H9 (cell line): Measurements from ENCODE around the gene XIRP1. TPM values are rescaled to one million over a fixed set of nuclear protein-coding genes. Genes with fewer than 3 reads are reported as not detected.

ENCODE experiments used
- DNase-seq: peaks from one replicate; pipeline ENCODE4 v3.0.0-alpha.2; 2017
- H2AFZ ChIP-seq: one replicate; pipeline ENCODE4 v1.6.1; 2013; ENCODE audit warnings: mild to moderate bottlenecking, low read length, control low read depth, moderate library complexity
- H2AK5ac ChIP-seq: 2 replicates; pipeline ENCODE4 v1.6.1; 2013; ENCODE audit warnings: low read length, control low read depth, mixed read lengths; ENCODE audit not compliant: insufficient read length
- H2BK120ac ChIP-seq: one replicate; pipeline ENCODE4 v1.6.1; 2013; ENCODE audit warnings: low read depth, mild to moderate bottlenecking, low read length, control low read depth, inconsistent platforms; ENCODE audit not compliant: poor library complexity, severe bottlenecking
- H2BK12ac ChIP-seq: 2 replicates; pipeline ENCODE4 v1.6.1; 2013; ENCODE audit warnings: low read length, control low read depth, mixed read lengths, low read depth; ENCODE audit not compliant: insufficient read length
- H2BK15ac ChIP-seq: 2 replicates; pipeline ENCODE4 v1.6.1; 2013; ENCODE audit warnings: low read depth, low read length, control low read depth
- H2BK20ac ChIP-seq: one replicate; pipeline ENCODE4 v1.6.1; 2013; ENCODE audit warnings: low read depth, mild to moderate bottlenecking, low read length, control low read depth, inconsistent platforms; ENCODE audit not compliant: poor library complexity, severe bottlenecking
- H2BK5ac ChIP-seq: 2 replicates; pipeline ENCODE4 v1.6.1; 2013; ENCODE audit warnings: low read length, control low read depth, mixed read lengths; ENCODE audit not compliant: insufficient read length
- H3K14ac ChIP-seq: 2 replicates; pipeline ENCODE4 v1.6.1; 2013; ENCODE audit warnings: low read length, control low read depth; ENCODE audit not compliant: insufficient read depth
- H3K18ac ChIP-seq: 2 replicates; pipeline ENCODE4 v1.6.1; 2013; ENCODE audit warnings: low read depth, mild to moderate bottlenecking, mixed read lengths, low read length, control low read depth; ENCODE audit not compliant: insufficient read length
- H3K23ac ChIP-seq: 2 replicates; pipeline ENCODE4 v1.6.1; 2013; ENCODE audit warnings: low read length, control low read depth, mixed read lengths, low read depth; ENCODE audit not compliant: insufficient read length
- H3K23me2 ChIP-seq: 2 replicates; pipeline ENCODE4 v1.6.1; 2013; ENCODE audit warnings: low read depth, mild to moderate bottlenecking, mixed read lengths, low read length, control low read depth; ENCODE audit not compliant: insufficient read length, poor library complexity, severe bottlenecking
- H3K27ac ChIP-seq: 2 replicates; pipeline ENCODE4 v1.5.1; 2013; ENCODE audit warnings: low read length, control low read depth, mixed read lengths, low read depth; ENCODE audit not compliant: insufficient read length
- H3K27me3 ChIP-seq: 2 replicates; pipeline ENCODE4 v1.6.1; 2013; ENCODE audit warnings: low read length, control low read depth, inconsistent platforms; ENCODE audit not compliant: insufficient read depth
- H3K4ac ChIP-seq: 2 replicates; pipeline ENCODE4 v1.6.1; 2013; ENCODE audit warnings: low read depth, mild to moderate bottlenecking, control low read depth, inconsistent platforms, low read length, moderate library complexity
- H3K4me1 ChIP-seq: 2 replicates; pipeline ENCODE4 v1.6.1; 2013; ENCODE audit warnings: low read length, control low read depth, inconsistent platforms; ENCODE audit not compliant: insufficient read depth
- H3K4me2 ChIP-seq: 2 replicates; pipeline ENCODE4 v1.6.1; 2013; ENCODE audit warnings: low read length, control low read depth, mixed read lengths; ENCODE audit not compliant: insufficient read length, insufficient read depth
- H3K56ac ChIP-seq: 2 replicates; pipeline ENCODE4 v1.6.1; 2013; ENCODE audit warnings: low read depth, mild to moderate bottlenecking, mixed read lengths, low read length, control low read depth; ENCODE audit not compliant: insufficient read length
- H3K79me1 ChIP-seq: 2 replicates; pipeline ENCODE4 v1.6.1; 2013; ENCODE audit warnings: low read depth, mild to moderate bottlenecking, moderate library complexity, low read length, control low read depth, inconsistent platforms; ENCODE audit not compliant: insufficient read depth, poor library complexity, severe bottlenecking
- H3K79me2 ChIP-seq: 2 replicates; pipeline ENCODE4 v1.6.1; 2013; ENCODE audit warnings: low read length, control low read depth, inconsistent platforms; ENCODE audit not compliant: insufficient read depth
- H3K9ac ChIP-seq: 2 replicates; pipeline ENCODE4 v1.6.1; 2013; ENCODE audit warnings: low read length, control low read depth, mixed read lengths; ENCODE audit not compliant: insufficient read length; ENCODE audit errors: extremely low read depth
- H3K9me3 ChIP-seq: one replicate; pipeline ENCODE4 v1.6.1; 2013; ENCODE audit warnings: low read depth, low read length, inconsistent platforms; ENCODE audit not compliant: control insufficient read depth
- H3T11ph ChIP-seq: one replicate; pipeline ENCODE4 v1.6.1; 2013; ENCODE audit warnings: mild to moderate bottlenecking, low read length, control low read depth, inconsistent platforms
- H4K20me1 ChIP-seq: one replicate; pipeline ENCODE4 v1.6.1; 2013; ENCODE audit not compliant: control insufficient read depth, insufficient read length, insufficient read depth
- H4K5ac ChIP-seq: 2 replicates; pipeline ENCODE4 v1.6.1; 2013; ENCODE audit warnings: low read depth, mild to moderate bottlenecking, mixed read lengths, low read length, control low read depth; ENCODE audit not compliant: insufficient read length
- H4K8ac ChIP-seq: replicated peaks from 2 replicates; pipeline ENCODE4 v1.6.1; 2013; ENCODE audit warnings: low read length, control low read depth, mixed read lengths, low read depth; ENCODE audit not compliant: insufficient read length
- H4K91ac ChIP-seq: 2 replicates; pipeline ENCODE4 v1.6.1; 2013; ENCODE audit warnings: low read depth, mild to moderate bottlenecking, moderate library complexity, mixed read lengths, low read length, control low read depth; ENCODE audit not compliant: insufficient read length
- H3K27ac Mint-ChIP-seq, 3 experiments: 2 replicates in 2 of 3; 3 replicates in 1 of 3; pipeline ENCODE4 v1.8.0; 2020 to 2021; ENCODE audit warnings: mixed read lengths in 3 of 3, mild to moderate bottlenecking in 1 of 3, moderate library complexity in 1 of 3
- H3K27me3 Mint-ChIP-seq: 2 replicates; pipeline ENCODE4 v1.8.0; 2021; ENCODE audit warnings: low read depth, mild to moderate bottlenecking, moderate library complexity, mixed read lengths
- H3K36me3 Mint-ChIP-seq, 3 experiments: 2 replicates in 2 of 3; 3 replicates in 1 of 3; pipeline ENCODE4 v1.8.0; 2020 to 2021; ENCODE audit warnings: low read depth in 3 of 3, mixed read lengths in 3 of 3; ENCODE audit not compliant: insufficient read depth in 1 of 3
- H3K4me1 Mint-ChIP-seq, 2 experiments: 2 replicates each; pipeline ENCODE4 v1.8.0; 2020; ENCODE audit warnings: mixed read lengths in 2 of 2
- H3K4me3 Mint-ChIP-seq, 2 experiments: 2 replicates in 1 of 2; 3 replicates in 1 of 2; pipeline ENCODE4 v1.8.0; 2020 to 2021; ENCODE audit warnings: mild to moderate bottlenecking in 2 of 2, mixed read lengths in 2 of 2, moderate library complexity in 1 of 2
- H3K9me3 Mint-ChIP-seq, 2 experiments: 2 replicates in 1 of 2; 3 replicates in 1 of 2; pipeline ENCODE4 v1.8.0; 2020; ENCODE audit warnings: mild to moderate bottlenecking in 2 of 2, mixed read lengths in 2 of 2, moderate library complexity in 1 of 2
- WGBS: extraction: QIAGEN DNeasy Blood & Tissue Kit; methylation state at CpG from one replicate; pipeline ENCODE4 v1.1.7; 2013; ENCODE audit warnings: missing lambda C conversion rate, low lambda C conversion rate, mixed read lengths; ENCODE audit not compliant: insufficient read length; ENCODE audit errors: extremely low coverage; 5-methylcytosine and 5-hydroxymethylcytosine counted together
- total RNA-seq: library from RNA; stranded (reverse); gene quantifications from 2 replicates; pipeline ENCODE4 v1.2.1, GENCODE V29; 2021
- TF ChIP-seq, protein P1 (sequence below): fragments of 200-600 bp; sonication (generic); conservative IDR thresholded peaks from 3 replicates; pipeline ENCODE4 v1.8.0; 2021; ENCODE audit warnings: antibody characterized with exemption, mild to moderate bottlenecking

Gene XIRP1
- total RNA-seq, 1 experiment from 2014 or later: not detected

DNA sequence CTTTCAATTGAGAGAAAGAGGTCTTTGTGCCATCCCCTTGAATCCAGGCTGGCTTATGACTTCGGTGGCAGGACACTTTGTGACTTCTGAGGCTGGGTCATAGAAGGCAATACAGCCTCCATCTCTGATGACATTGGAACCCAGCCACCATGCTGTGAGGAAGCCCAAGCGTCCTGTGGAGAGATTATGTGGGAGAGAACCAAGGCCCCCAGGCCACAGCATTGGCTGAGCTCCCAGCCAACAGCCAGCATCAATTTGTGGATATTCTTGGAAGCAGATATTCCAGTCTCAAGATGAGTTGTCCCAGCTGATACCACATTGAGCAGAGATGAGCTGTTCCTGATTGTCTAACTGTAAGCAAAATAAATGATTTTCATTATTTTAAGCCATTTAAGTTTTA, 12.7 kb upstream of the XIRP1 start:
- Histone ChIP-seq H2BK12ac (no peak overlapping the region), H3K27ac (no peak overlapping the region), H3K27me3 (no peaks in the 10 kb centered on the region), H3K79me2 (no peaks in the 10 kb centered on the region), H2AK5ac (no peak overlapping the region), H3K23ac (no peak overlapping the region), H3K14ac (no peak overlapping the region), H3K9me3 (no peaks in the 10 kb centered on the region), H3K18ac (no peak overlapping the region), H4K20me1 (no peaks in the 10 kb centered on the region), H4K91ac (no peak overlapping the region), H2BK20ac (no peak overlapping the region), H3K23me2 (no peaks in the 10 kb centered on the region), H3K79me1 (no peaks in the 10 kb centered on the region), H2BK120ac (no peak overlapping the region), H3K4me1 (no peaks in the 10 kb centered on the region), H4K8ac (no peak overlapping the region), H4K5ac (no peak overlapping the region), H3K56ac (no peak overlapping the region), H2BK5ac (no peak overlapping the region), H3T11ph (no peak overlapping the region), H2AFZ (no peak overlapping the region), H3K4ac (no peak overlapping the region), H2BK15ac (no peak overlapping the region), H3K4me2 (no peak overlapping the region), H3K9ac (no peak overlapping the region)
- Mint-ChIP-seq H3K9me3 (0 out of 5 replicates have a peak, but pooled peaks cover 2 to 3% of the 10 kb centered on the region in 2 experiments), H3K27me3 (peaks cover 17% of the 10 kb centered on the region), H3K4me3 (no peak overlapping the region), H3K27ac (no peak overlapping the region), H3K36me3 (no peaks in the 10 kb centered on the region), H3K4me1 (peaks cover 21% of the 10 kb centered on the region in 2 experiments)
- no CpG with 5 or more reads among the region's 2 CpGs for WGBS
- TF ChIP-seq, protein P1, sequence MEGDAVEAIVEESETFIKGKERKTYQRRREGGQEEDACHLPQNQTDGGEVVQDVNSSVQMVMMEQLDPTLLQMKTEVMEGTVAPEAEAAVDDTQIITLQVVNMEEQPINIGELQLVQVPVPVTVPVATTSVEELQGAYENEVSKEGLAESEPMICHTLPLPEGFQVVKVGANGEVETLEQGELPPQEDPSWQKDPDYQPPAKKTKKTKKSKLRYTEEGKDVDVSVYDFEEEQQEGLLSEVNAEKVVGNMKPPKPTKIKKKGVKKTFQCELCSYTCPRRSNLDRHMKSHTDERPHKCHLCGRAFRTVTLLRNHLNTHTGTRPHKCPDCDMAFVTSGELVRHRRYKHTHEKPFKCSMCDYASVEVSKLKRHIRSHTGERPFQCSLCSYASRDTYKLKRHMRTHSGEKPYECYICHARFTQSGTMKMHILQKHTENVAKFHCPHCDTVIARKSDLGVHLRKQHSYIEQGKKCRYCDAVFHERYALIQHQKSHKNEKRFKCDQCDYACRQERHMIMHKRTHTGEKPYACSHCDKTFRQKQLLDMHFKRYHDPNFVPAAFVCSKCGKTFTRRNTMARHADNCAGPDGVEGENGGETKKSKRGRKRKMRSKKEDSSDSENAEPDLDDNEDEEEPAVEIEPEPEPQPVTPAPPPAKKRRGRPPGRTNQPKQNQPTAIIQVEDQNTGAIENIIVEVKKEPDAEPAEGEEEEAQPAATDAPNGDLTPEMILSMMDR: no peak
- no peak for DNase-seq
